K562 (cell line): ENCODE results near the gene GJC2. TPM values are rescaled to one million over a fixed set of nuclear protein-coding genes. Genes with fewer than 3 reads are reported as not detected.

Source experiments
- BRCA1 ChIP-seq, 2 experiments: fragments of 450-650 bp in 1 of 2; sonication (generic) in 1 of 2; formaldehyde crosslinking in 1 of 2; IDR thresholded peaks; 2 replicates each; pipeline versions ENCODE4 v1.5.0 to v1.6.1; 2017 to 2020; ENCODE audit warnings: mild to moderate bottlenecking in 1 of 2, missing genetic modification reagents in 1 of 2
- CAMTA2 ChIP-seq: fragments of 250-450 bp; sonication (Bioruptor Pico); conservative IDR thresholded peaks from 2 replicates; pipeline ENCODE4 v1.5.1; 2022
- DEAF1 ChIP-seq: fragments of 450-650 bp; formaldehyde crosslinking; IDR thresholded peaks from 2 replicates; pipeline ENCODE4 v1.4.0; 2020; ENCODE audit warnings: mild to moderate bottlenecking, moderate library complexity
- FOXO4 ChIP-seq: fragments of 450-650 bp; formaldehyde crosslinking; IDR thresholded peaks from 2 replicates; pipeline ENCODE4 v1.4.0; 2020; ENCODE audit warnings: mild to moderate bottlenecking, moderate library complexity
- GATAD2A ChIP-seq: fragments of 450-650 bp; IDR thresholded peaks from 2 replicates; pipeline ENCODE4 v1.6.1; 2017
- IRF2 ChIP-seq: sonication (generic); formaldehyde crosslinking; IDR thresholded peaks from 2 replicates; pipeline ENCODE4 v1.8.1; 2022; ENCODE audit warnings: mild to moderate bottlenecking, missing genetic modification reagents
- JUNB ChIP-seq: fragments of 450-650 bp; formaldehyde crosslinking; conservative IDR thresholded peaks from 2 replicates; pipeline ENCODE4 v1.4.0; 2020; ENCODE audit warnings: mild to moderate bottlenecking
- MITF ChIP-seq: IDR thresholded peaks from 2 replicates; pipeline ENCODE4 v1.6.1; 2014; ENCODE audit warnings: antibody characterized with exemption
- RNF219 ChIP-seq: fragments of 250-450 bp; sonication (Bioruptor Pico); IDR thresholded peaks from 2 replicates; pipeline ENCODE4 v1.5.0; 2022; ENCODE audit warnings: mild to moderate bottlenecking
- ZNF24 ChIP-seq: fragments of 450-650 bp; IDR thresholded peaks from 2 replicates; pipeline ENCODE4 v1.6.1; 2016
- polyA plus RNA-seq, 8 experiments: library from polyadenylated mRNA; depleted of rRNA in 4 of 8; stranded (reverse) in 5 of 8; unstranded in 3 of 8; fragments of >200 nt; fragmentation: Nextera tagmentation in 2 of 8; fragmentation: Illumina TruSeq in 1 of 8; extraction: Ambion mirVana in 2 of 8; extraction: Trizol in 1 of 8; gene quantifications; 2 replicates each; pipeline versions ENCODE4 v1.2.1 to v1.2.3, GENCODE V29; 2011 to 2014; ENCODE audit warnings: inconsistent platforms in 1 of 8, missing spikeins in 1 of 8
- total RNA-seq, 7 experiments: library from RNA; depleted of rRNA in 6 of 7; stranded (reverse); fragments of >200 nt in 6 of 7; fragmentation: Illumina TruSeq in 2 of 7; extraction: Trizol in 2 of 7; gene quantifications; 2 replicates each; pipeline versions ENCODE4 v1.2.1 to v1.2.3, GENCODE V29; 2011 to 2021; ENCODE audit warnings: low replicate concordance in 1 of 7

Gene GJC2
- total and polyA plus RNA-seq, 9 of the 15 experiments (the other 6 are each of a cell fraction or from before 2014, with no cell fraction given): 0.03 to 0.62 (median 0.11) TPM; not detected in 2

GRCh38 chr1:228139406-228139930 is 10.3 kb upstream of the GJC2 start (continued):
- TF ChIP-seq RNF219 (no peak), DEAF1 (CRISPR knock-in tag) (0 out of 2 replicates have a peak, but pooled peaks have one; percentile 7), CAMTA2 (no peak), GATAD2A (peak; percentile 24; the same call in 1 of the 2 replicates), ZNF24 (0 out of 2 replicates have a peak, but pooled peaks have one; percentile 20), FOXO4 (CRISPR knock-in tag) (no peak), IRF2 (no peak), BRCA1 (IDR thresholded peaks at IDR 0.05) (no peak), BRCA1 (CRISPR knock-in tag; IDR thresholded peaks at IDR 0.05) (no peak), MITF (no peak), JUNB (no peak)
